ENCODE data around the gene ASCL3.
"Not testable (repeated sequence)": the region's sequence is repeated elsewhere in the genome, so short reads cannot be mapped to it uniquely, and the experiment has no call there.

The ASCL3 gene

DNA sequence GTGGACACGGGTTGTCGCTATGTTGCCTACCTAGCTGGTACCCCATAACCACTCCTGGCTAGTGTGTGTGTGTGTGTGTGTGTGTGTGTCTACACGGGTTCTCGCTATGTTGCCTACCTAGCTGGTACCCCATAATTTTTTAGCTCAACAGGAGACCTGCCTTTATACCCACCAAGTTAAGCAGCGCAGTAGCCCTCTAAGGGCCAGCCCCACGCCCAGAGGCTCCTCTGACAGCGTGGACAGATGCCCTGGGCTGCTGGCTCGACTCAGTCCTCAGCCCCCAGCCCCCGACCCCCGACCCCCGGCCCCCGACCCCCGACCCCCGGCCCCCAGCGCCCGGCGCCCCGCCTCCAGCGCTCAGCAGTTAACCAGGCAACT lies 32.2 kb downstream of the ASCL3 start:
- no peak for DNase-seq (ENCODE audit: low read depth)

DNA sequence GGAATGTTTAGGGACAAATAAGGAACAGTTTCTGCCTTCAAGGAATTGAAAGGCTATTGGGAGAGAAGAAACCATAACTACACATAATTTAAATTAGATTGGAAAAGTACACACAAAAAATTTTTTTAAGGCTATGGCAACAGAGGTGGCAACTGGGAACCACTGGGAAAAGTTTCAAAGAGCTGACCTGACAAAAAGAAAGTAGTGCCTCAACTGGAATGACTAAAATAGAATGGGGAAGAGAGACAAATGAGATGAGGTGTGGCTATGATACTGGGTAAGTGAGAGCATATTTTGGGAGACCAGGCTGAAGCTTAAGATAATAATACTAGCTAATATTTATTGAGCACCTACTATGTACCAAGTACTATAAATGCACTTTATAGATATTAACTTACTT lies 34.7 kb downstream of the ASCL3 start:
- no peak for DNase-seq (ENCODE audit: low read depth)

- no peak for DNase-seq (ENCODE audit: low read depth)
Observed at GRCh38 chr11:8907116-8907515, 35.7 kb downstream of the ASCL3 start.

GRCh38 chr11:8905528-8906165 lies 37.2 kb downstream of the ASCL3 start:
- no peak for DNase-seq (ENCODE audit: low read depth)

GRCh38 chr11:8899119-8899753 lies 43.6 kb downstream of the ASCL3 start:
- DNase-seq (ENCODE audit: low read depth): no peak

GRCh38 chr11:8891185-8891584 lies 51.6 kb downstream of the ASCL3 start:
- not testable (repeated sequence) for DNase-seq (ENCODE audit: low read depth)
